K562 (cell line): ENCODE measurements around the gene SLC1A5. TPM values are rescaled to one million over a fixed set of nuclear protein-coding genes. Genes with fewer than 3 reads are reported as not detected.

Experiments
- ATAC-seq: fragments of 200-7000 bp; cut with Tn5 transposase; 3 replicates; pipeline ENCODE4 v1.9.1; 2020; ENCODE audit warnings: moderate library complexity
- BruUV-seq: library from RNA; stranded (reverse); fragments of 400-500 nt; replicated peaks from 2 replicates; lab custom pipeline; 2021; lab: Mats Ljungman, UMichigan
- CTCF ChIA-PET: fragments of 300-600 bp; formaldehyde crosslinking; extraction: SDS; loops from one replicate; lab custom pipeline; 2021; ENCODE audit warnings: low intra/inter-chr PET ratio; lab: Yijun Ruan, JAX
- POLR2A ChIA-PET: fragments of 300-600, 350-650 bp; sonication (Branson Sonifier 250); formaldehyde crosslinking; extraction: SDS; loops from one replicate; lab custom pipeline; 2021; ENCODE audit warnings: antibody characterized with exemption, inconsistent platforms; lab: Yijun Ruan, JAX
- DNase-seq, 4 experiments: peaks; one replicate each; pipeline versions ENCODE4 v3.0.0 to v3.0.0-alpha.2; 2011 to 2018; ENCODE audit warnings: low spot score in 3 of 4, mixed read lengths in 3 of 4; ENCODE audit errors: extremely low read depth in 1 of 4
- FAIRE-seq: peaks from 2 replicates; lab custom pipeline; 2011; peaks lifted over from hg19 to GRCh38; lab: Jason Lieb, UNC
- H2AFZ ChIP-seq: 2 replicates; pipeline ENCODE4 v1.6.0; 2011; ENCODE audit warnings: low read depth, low read length, control low read depth, inconsistent platforms
- H3K27ac ChIP-seq: fragments of 200-600 bp; 3 replicates; pipeline ENCODE4 v1.8.0; 2011; ENCODE audit warnings: low read depth, mild to moderate bottlenecking, control low read depth, inconsistent platforms, low read length, moderate library complexity, mixed read lengths; ENCODE audit errors: extremely low read depth
- H3K27me3 ChIP-seq, 2 experiments: fragments of 300-600 bp in 1 of 2; 2 replicates in 1 of 2; 3 replicates in 1 of 2; pipeline versions ENCODE4 v1.6.0 to v1.8.0; 2011; ENCODE audit warnings: inconsistent platforms in 2 of 2, low read length in 2 of 2, mild to moderate bottlenecking in 1 of 2, mixed read lengths in 1 of 2, moderate library complexity in 1 of 2; ENCODE audit not compliant: control insufficient read depth in 2 of 2, insufficient read depth in 2 of 2
- H3K36me3 ChIP-seq: fragments of 300-600 bp; 3 replicates; pipeline ENCODE4 v1.8.0; 2011; ENCODE audit warnings: mild to moderate bottlenecking, low read length, inconsistent platforms; ENCODE audit not compliant: control insufficient read depth, insufficient read depth
- H3K4me1 ChIP-seq, 2 experiments: fragments of 200-600 bp in 1 of 2; replicated peaks in 1 of 2; 2 replicates in 1 of 2; 3 replicates in 1 of 2; pipeline versions ENCODE4 v1.5.1 to v1.8.0; 2011; ENCODE audit warnings: inconsistent platforms in 2 of 2, low read length in 2 of 2, mild to moderate bottlenecking in 1 of 2, mixed read lengths in 1 of 2, moderate library complexity in 1 of 2; ENCODE audit not compliant: control insufficient read depth in 2 of 2, insufficient read depth in 2 of 2
- H3K4me2 ChIP-seq: 2 replicates; pipeline ENCODE4 v1.6.1; 2011; ENCODE audit warnings: low read length, control low read depth, inconsistent platforms, mixed read lengths; ENCODE audit not compliant: insufficient read depth
- H3K4me3 ChIP-seq: fragments of 200-600 bp; sonication (generic), shearing (Covaris generic); 2 replicates; pipeline ENCODE4 v1.5.1; 2016; ENCODE audit warnings: control low read depth, inconsistent platforms
- H3K79me2 ChIP-seq: fragments of 200-600 bp; 3 replicates; pipeline ENCODE4 v1.8.0; 2011; ENCODE audit warnings: low read length, inconsistent platforms; ENCODE audit not compliant: control insufficient read depth, insufficient read depth
- H3K9ac ChIP-seq, 2 experiments: 2 replicates each; pipeline versions ENCODE4 v1.6.0 to v1.6.1; 2011; ENCODE audit warnings: low read depth in 2 of 2, low read length in 2 of 2, control low read depth in 1 of 2, inconsistent platforms in 1 of 2, mild to moderate bottlenecking in 1 of 2, mixed read lengths in 1 of 2; ENCODE audit not compliant: insufficient read depth in 1 of 2
- H3K9me1 ChIP-seq: one replicate; pipeline ENCODE4 v1.6.0; 2011; ENCODE audit warnings: inconsistent platforms, mild to moderate bottlenecking, low read length, moderate library complexity; ENCODE audit not compliant: control insufficient read depth, insufficient read depth
- H3K9me3 ChIP-seq: replicated peaks from 2 replicates; pipeline ENCODE4 v1.5.1; 2011; ENCODE audit warnings: low read depth, low read length, inconsistent platforms; ENCODE audit not compliant: control insufficient read depth, insufficient read depth
- H4K20me1 ChIP-seq: replicated peaks from 2 replicates; pipeline ENCODE4 v1.6.1; 2011; ENCODE audit warnings: low read length, inconsistent platforms, mixed read lengths; ENCODE audit not compliant: control insufficient read depth, insufficient read depth
- ELF2 ChIP-seq: fragments of 250-450 bp; sonication (Bioruptor Pico); IDR thresholded peaks from 2 replicates; pipeline ENCODE4 v1.5.0; 2021; ENCODE audit warnings: mild to moderate bottlenecking
- FIP1L1 ChIP-seq: fragments of 200-400 bp; formaldehyde crosslinking; IDR thresholded peaks from 2 replicates; pipeline ENCODE4 v1.6.1; 2018; ENCODE audit warnings: mild to moderate bottlenecking, low read depth, low read length; ENCODE audit not compliant: poor library complexity, severe bottlenecking
- GATAD2B ChIP-seq: fragments of 450-650 bp; IDR thresholded peaks from 2 replicates; pipeline ENCODE4 v1.6.1; 2017; ENCODE audit warnings: mild to moderate bottlenecking, borderline replicate concordance
- GTF2E2 ChIP-seq: fragments of 200-800 bp; sonication (Bioruptor generic); IDR thresholded peaks from 2 replicates; pipeline ENCODE4 v1.6.1; 2016; ENCODE audit warnings: missing genetic modification characterization, missing compliant biosample characterization
- NBN ChIP-seq: fragments of 450-650 bp; IDR thresholded peaks from 2 replicates; pipeline ENCODE4 v1.6.1; 2016; ENCODE audit warnings: low read depth, mild to moderate bottlenecking
- NCOA2 ChIP-seq, 2 experiments: fragments of 450-650 bp; IDR thresholded peaks; 2 replicates each; pipeline ENCODE4 v1.6.1; 2018; ENCODE audit warnings: mild to moderate bottlenecking in 2 of 2, moderate library complexity in 1 of 2; ENCODE audit not compliant: partially characterized antibody in 2 of 2
- RFX7 ChIP-seq: fragments of 250-450 bp; sonication (Bioruptor Pico); IDR thresholded peaks from 2 replicates; pipeline ENCODE4 v1.5.1; 2021; ENCODE audit warnings: mild to moderate bottlenecking
- RHOXF2B ChIP-seq: fragments of 250-450 bp; sonication (Bioruptor Pico); conservative IDR thresholded peaks from 2 replicates; pipeline ENCODE4 v1.5.1; 2021
- SIRT6 ChIP-seq: IDR thresholded peaks from one replicate; pipeline ENCODE4 v1.6.1; 2012; ENCODE audit warnings: low read depth, mild to moderate bottlenecking, control low read depth, inconsistent platforms, low read length, moderate library complexity
- SMARCA4 ChIP-seq: fragments of 450-650 bp; IDR thresholded peaks from 2 replicates; pipeline ENCODE4 v1.6.1; 2016
- TCF7L2 ChIP-seq: fragments of 150-350 bp; IDR thresholded peaks from 2 replicates; pipeline ENCODE4 v1.6.1; 2016; ENCODE audit warnings: low read depth, mild to moderate bottlenecking, low read length, moderate library complexity
- ZFP36 ChIP-seq: fragments of 150-350 bp; IDR thresholded peaks from 2 replicates; pipeline ENCODE4 v1.6.1; 2018; ENCODE audit warnings: low read length, low read depth; ENCODE audit not compliant: partially characterized antibody
- ZNF551 ChIP-seq: fragments of 250-450 bp; sonication (Bioruptor Pico); IDR thresholded peaks from 2 replicates; pipeline ENCODE4 v1.5.0; 2021; ENCODE audit warnings: mild to moderate bottlenecking, moderate library complexity
- ZNF778 ChIP-seq: fragments of 450-650 bp; formaldehyde crosslinking; IDR thresholded peaks from 2 replicates; pipeline ENCODE4 v1.4.0; 2020; ENCODE audit warnings: mild to moderate bottlenecking, moderate library complexity
- WGBS: fragments of 100-300 bp; shearing (Covaris generic); methylation state at CpG from one replicate; pipeline ENCODE4 v1.1.6; 2016; ENCODE audit warnings: low coverage, mixed read lengths; ENCODE audit not compliant: insufficient coverage; ENCODE audit errors: missing lambda C conversion rate; 5-methylcytosine and 5-hydroxymethylcytosine counted together
- in situ Hi-C: fragments of 300-500 bp; cut with MboI; formaldehyde crosslinking; loops from 4 replicates; pipeline ENCODE4 v1.15.0; 2018; ENCODE audit warnings: inconsistent platforms, mixed read lengths
- intact Hi-C: fragments of 100-400 bp; cut with micrococcal nuclease; formaldehyde crosslinking; loops from 2 replicates; pipeline ENCODE4 v1.14.2; 2022
- polyA plus RNA-seq, 8 experiments: library from polyadenylated mRNA; depleted of rRNA in 4 of 8; stranded (reverse) in 5 of 8; unstranded in 3 of 8; fragments of >200 nt; fragmentation: Nextera tagmentation in 2 of 8; fragmentation: Illumina TruSeq in 1 of 8; extraction: Ambion mirVana in 2 of 8; extraction: Trizol in 1 of 8; gene quantifications; 2 replicates each; pipeline versions ENCODE4 v1.2.1 to v1.2.3, GENCODE V29; 2011 to 2014; ENCODE audit warnings: inconsistent platforms in 1 of 8, missing spikeins in 1 of 8
- total RNA-seq, 7 experiments: library from RNA; depleted of rRNA in 6 of 7; stranded (reverse); fragments of >200 nt in 6 of 7; fragmentation: Illumina TruSeq in 2 of 7; extraction: Trizol in 2 of 7; gene quantifications; 2 replicates each; pipeline versions ENCODE4 v1.2.1 to v1.2.3, GENCODE V29; 2011 to 2021; ENCODE audit warnings: low replicate concordance in 1 of 7
- TF ChIP-seq, protein P1 (sequence below): sonication (generic); formaldehyde crosslinking; IDR thresholded peaks from 2 replicates; pipeline ENCODE4 v1.8.0; 2022; ENCODE audit warnings: mild to moderate bottlenecking, missing genetic modification reagents

The SLC1A5 gene
- total and polyA plus RNA-seq, 9 of the 15 experiments (the other 6 are each of a cell fraction or from before 2014, with no cell fraction given): 31.2 to 417 (median 134) TPM

DNA sequence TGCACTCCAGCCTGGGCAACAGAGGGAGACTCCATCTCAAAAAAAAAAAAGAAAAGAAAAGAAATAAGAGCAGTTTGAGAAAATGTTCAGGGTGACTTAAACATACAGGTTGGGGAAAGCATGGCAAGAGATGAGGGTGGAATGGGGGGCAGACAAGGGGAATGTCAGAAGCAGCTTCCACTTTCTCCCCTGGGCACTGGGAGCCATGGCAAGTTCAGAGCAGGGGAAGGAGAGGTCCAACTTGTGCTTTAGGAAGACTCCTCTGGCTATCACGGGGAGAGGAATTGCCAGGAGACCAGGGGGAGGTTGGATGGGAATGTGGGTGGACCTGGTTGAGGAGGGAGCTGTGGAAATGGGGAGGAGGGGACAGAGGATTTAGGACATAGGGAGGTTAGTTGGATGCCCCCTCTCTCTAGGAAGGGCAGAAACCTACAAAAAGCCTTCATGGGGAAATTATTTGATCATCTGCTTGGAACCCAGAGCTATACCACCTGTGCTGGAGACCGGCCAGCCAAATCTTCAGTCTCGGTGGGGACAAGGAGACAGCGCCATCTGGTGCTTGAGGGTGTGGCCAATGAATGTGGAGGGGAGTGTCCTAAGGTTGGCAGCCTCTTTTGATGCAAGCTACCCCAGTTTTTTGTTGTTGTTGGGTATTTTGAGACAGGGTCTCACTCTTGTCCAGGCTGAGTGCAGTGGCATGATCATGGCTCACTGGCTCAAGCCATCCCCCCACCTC lies 34.8 kb downstream of the SLC1A5 start:
- Histone ChIP-seq H3K27me3 (no peaks in the 10 kb centered on the region), H3K9me3 (no peaks in the 10 kb centered on the region), H3K4me2 (no peak overlapping the region), H3K27ac (no peak overlapping the region), H4K20me1 (peaks cover 3% of the 10 kb centered on the region; the same call in 1 of the 2 replicates), H3K79me2 (no peaks in the 10 kb centered on the region), H3K9ac (no peak overlapping the region), H3K4me3 (no peak overlapping the region), H3K36me3 (peaks cover 13% of the 10 kb centered on the region; the same call in 2 of the 3 replicates), H3K9me1 (no peaks in the 10 kb centered on the region), H2AFZ (no peak overlapping the region), H3K4me1 (peaks cover 8 to 20% of the 10 kb centered on the region in 2 experiments; a peak in 4 of 5 replicates)
- WGBS: 5% methylated on average over 4 of the region's 4 CpGs
- FAIRE-seq (peak; percentile 96), ATAC-seq (peak; percentile 82), DNase-seq (peak; percentile 50 to 81 (median 66))
- no TSS peak for BruUV-seq
- ChIA-PET POLR2A (interaction anchor here (0.5 to 1.7 kb wide), 14 partner anchors 10 to 1842 kb away, joined by 3 to 8 read pairs (median 4); no protein-coding TSS in a partner anchor), CTCF (interaction anchor here (0.6 to 1.9 kb wide), 4 partner anchors 49 to 225 kb away, joined by 3 to 8 read pairs (median 6); no protein-coding TSS in a partner anchor)
- intact Hi-C loops: loop anchor here (5.0 kb wide), 1 partner anchor 136 kb away; no protein-coding TSS in a partner anchor
- in situ Hi-C loops: loop anchor here (10.0 kb wide), 1 partner anchor 241 kb away; no protein-coding TSS in a partner anchor
- TF ChIP-seq GATAD2B (no peak), ZNF551 (CRISPR knock-in tag) (no peak), FIP1L1 (no peak), NBN (no peak), RFX7 (no peak), RHOXF2B (CRISPR knock-in tag) (no peak), ZFP36 (no peak), TCF7L2 (no peak), ZNF778 (CRISPR knock-in tag) (no peak), SIRT6 (no peak), ELF2 (CRISPR knock-in tag) (no peak), NCOA2 (IDR thresholded peaks at IDR 0.05; ENCODE audit: partially characterized antibody in 2 of 2) (no peak), GTF2E2 (tag) (no peak), SMARCA4 (0 out of 2 replicates have a peak, but pooled peaks have one; percentile 23)
- TF ChIP-seq, protein P1, sequence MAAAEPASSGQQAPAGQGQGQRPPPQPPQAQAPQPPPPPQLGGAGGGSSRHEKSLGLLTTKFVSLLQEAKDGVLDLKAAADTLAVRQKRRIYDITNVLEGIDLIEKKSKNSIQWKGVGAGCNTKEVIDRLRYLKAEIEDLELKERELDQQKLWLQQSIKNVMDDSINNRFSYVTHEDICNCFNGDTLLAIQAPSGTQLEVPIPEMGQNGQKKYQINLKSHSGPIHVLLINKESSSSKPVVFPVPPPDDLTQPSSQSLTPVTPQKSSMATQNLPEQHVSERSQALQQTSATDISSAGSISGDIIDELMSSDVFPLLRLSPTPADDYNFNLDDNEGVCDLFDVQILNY: no peak
